SU-DHL-6 (cell line): ENCODE data around the gene FOSB.

ENCODE experiments used
- H2AFZ ChIP-seq: fragments of 200-600 bp; sonication (generic); 2 replicates; pipeline ENCODE4 v1.6.1; 2014; ENCODE audit warnings: low read depth, mild to moderate bottlenecking, moderate library complexity, mixed read lengths, antibody characterized with exemption, low read length; ENCODE audit not compliant: severe bottlenecking
- H3F3A ChIP-seq: fragments of 200-600 bp; shearing (Covaris generic); 2 replicates; pipeline ENCODE4 v1.6.0; 2016; ENCODE audit warnings: antibody characterized with exemption, mild to moderate bottlenecking; ENCODE audit not compliant: insufficient read depth
- H3K27ac ChIP-seq: fragments of 200-600 bp; sonication (generic); 2 replicates; pipeline ENCODE4 v1.5.1; 2016; ENCODE audit warnings: low read depth, mild to moderate bottlenecking, low read length, moderate library complexity, mixed read lengths
- H3K27me3 ChIP-seq: fragments of 200-600 bp; sonication (generic), shearing (Covaris generic); 2 replicates; pipeline ENCODE4 v1.6.0; 2014; ENCODE audit warnings: mild to moderate bottlenecking, low read length
- H3K36me3 ChIP-seq: fragments of 200-600 bp; sonication (generic); 2 replicates; pipeline ENCODE4 v1.6.1; 2014; ENCODE audit warnings: mild to moderate bottlenecking, low read length, mixed read lengths
- H3K4me2 ChIP-seq: fragments of 300-600, 200-600 bp; shearing (Covaris generic), sonication (generic); 2 replicates; pipeline ENCODE4 v1.6.0; 2014; ENCODE audit warnings: low read length, low read depth, mild to moderate bottlenecking; ENCODE audit not compliant: poor library complexity, severe bottlenecking
- H3K4me3 ChIP-seq: fragments of 200-600 bp; sonication (generic); 2 replicates; pipeline ENCODE4 v1.5.1; 2014; ENCODE audit warnings: antibody characterized with exemption, low read length, mild to moderate bottlenecking, mixed read lengths; ENCODE audit not compliant: insufficient read depth, poor library complexity, severe bottlenecking
- H3K79me2 ChIP-seq: fragments of 200-600 bp; sonication (generic); 2 replicates; pipeline ENCODE4 v1.6.1; 2014; ENCODE audit warnings: mild to moderate bottlenecking, low read length, moderate library complexity; ENCODE audit not compliant: insufficient read depth
- H3K9ac ChIP-seq: fragments of 200-600 bp; sonication (generic); 2 replicates; pipeline ENCODE4 v1.7.0; 2014; ENCODE audit warnings: mild to moderate bottlenecking, low read length
- H3K9me2 ChIP-seq: fragments of 200-600 bp; sonication (generic); replicated peaks from 2 replicates; pipeline ENCODE4 v1.6.1; 2014; ENCODE audit warnings: low read length; ENCODE audit not compliant: insufficient read depth
- H3K9me3 ChIP-seq: fragments of 200-600 bp; sonication (generic); 2 replicates; pipeline ENCODE4 v1.6.1; 2014; ENCODE audit warnings: low read length, mixed read lengths; ENCODE audit not compliant: insufficient read depth
- H4K20me1 ChIP-seq: fragments of 200-600 bp; sonication (generic); 2 replicates; pipeline ENCODE4 v1.6.1; 2014; ENCODE audit warnings: low read depth, mild to moderate bottlenecking, antibody characterized with exemption, low read length, moderate library complexity, mixed read lengths
- CTCF ChIP-seq: fragments of 200-600 bp; sonication (generic); IDR thresholded peaks from one replicate; pipeline ENCODE4 v1.5.1; 2017; ENCODE audit warnings: antibody characterized with exemption, mild to moderate bottlenecking, low read length, moderate library complexity; ENCODE audit not compliant: insufficient read depth, poor library complexity, severe bottlenecking
- EZH2phosphoT487 ChIP-seq: fragments of 200-600 bp; sonication (generic), shearing (Covaris generic); conservative IDR thresholded peaks from 2 replicates; pipeline ENCODE4 v1.6.1; 2018; ENCODE audit warnings: mild to moderate bottlenecking, antibody characterized with exemption, low read length, moderate library complexity, mixed read lengths

Gene FOSB

GRCh38 chr19:45475537-45476291 is 7.9 kb downstream of the FOSB start:
- H3K27me3 ChIP-seq, result no peaks in the 10 kb centered on the region
- peaks cover 10% of the 10 kb centered on the region for H3F3A ChIP-seq
- H3K36me3 ChIP-seq, result no peaks in the 10 kb centered on the region
- H3K9me2 ChIP-seq, result no peaks in the 10 kb centered on the region
- H3K4me2 ChIP-seq, result no peak overlapping the region
- no peak overlapping the region for H2AFZ ChIP-seq
- no peaks in the 10 kb centered on the region for H4K20me1 ChIP-seq
- TF ChIP-seq EZH2phosphoT487 (no peak), CTCF (no peak)
- no peak overlapping the region for H3K4me3 ChIP-seq
- H3K27ac ChIP-seq, result no peak overlapping the region
- H3K9me3 ChIP-seq, result no peaks in the 10 kb centered on the region
- H3K79me2 ChIP-seq, result no peaks in the 10 kb centered on the region
- H3K9ac ChIP-seq, result no peak overlapping the region

- no peak overlapping the region for H2AFZ ChIP-seq
Observed at GRCh38 chr19:45476304-45476703, 8.5 kb downstream of the FOSB start.

GRCh38 chr19:45477186-45477585 is 9.4 kb downstream of the FOSB start:
- no peaks in the 10 kb centered on the region for H3K9me3 ChIP-seq
- H3K4me3 ChIP-seq, result no peak overlapping the region
- H3K9me2 ChIP-seq, result no peaks in the 10 kb centered on the region
- no peaks in the 10 kb centered on the region for H3K79me2 ChIP-seq
- H3K4me2 ChIP-seq, result no peak overlapping the region
- no peaks in the 10 kb centered on the region for H3K36me3 ChIP-seq
- H3K27me3 ChIP-seq, result no peaks in the 10 kb centered on the region
- no peaks in the 10 kb centered on the region for H4K20me1 ChIP-seq
- no peak overlapping the region for H3K27ac ChIP-seq
- peaks cover 10% of the 10 kb centered on the region for H3F3A ChIP-seq
- no peak overlapping the region for H3K9ac ChIP-seq
- TF ChIP-seq CTCF (no peak), EZH2phosphoT487 (no peak)
- no peak overlapping the region for H2AFZ ChIP-seq

More at GRCh38 chr19:45476304-45476703, 8.5 kb downstream of the FOSB start:
- Histone ChIP-seq H3K4me3 (no peak overlapping the region), H3K9me2 (no peaks in the 10 kb centered on the region), H3K4me2 (no peak overlapping the region), H3K9me3 (no peaks in the 10 kb centered on the region), H3K79me2 (no peaks in the 10 kb centered on the region), H4K20me1 (no peaks in the 10 kb centered on the region), H3K9ac (no peak overlapping the region), H3K27ac (no peak overlapping the region), H3K27me3 (no peaks in the 10 kb centered on the region), H3K36me3 (no peaks in the 10 kb centered on the region), H3F3A (peaks cover 10% of the 10 kb centered on the region)
- TF ChIP-seq CTCF (no peak), EZH2phosphoT487 (no peak)
